HepG2 (cell line): ENCODE results near the gene F8.

Experiments used
- ATF2 ChIP-seq: sonication (generic); formaldehyde crosslinking; IDR thresholded peaks from 2 replicates; pipeline ENCODE4 v1.4.0; 2020; ENCODE audit warnings: missing genetic modification reagents
- ATF4 ChIP-seq, 2 experiments: fragments of 450-650 bp in 1 of 2; sonication (generic) in 1 of 2; formaldehyde crosslinking; IDR thresholded peaks; 2 replicates each; pipeline versions ENCODE4 v1.5.0 to v1.8.0; 2020 to 2022; ENCODE audit warnings: mild to moderate bottlenecking in 1 of 2, missing genetic modification reagents in 1 of 2
- CBFB ChIP-seq: sonication (generic); formaldehyde crosslinking; IDR thresholded peaks from 2 replicates; pipeline ENCODE4 v1.4.0; 2020; ENCODE audit warnings: missing genetic modification reagents
- CTCF ChIP-seq: sonication (generic); formaldehyde crosslinking; IDR thresholded peaks from 2 replicates; pipeline ENCODE4 v1.5.0; 2020; ENCODE audit warnings: mild to moderate bottlenecking, missing genetic modification reagents, moderate library complexity
- ELF1 ChIP-seq: sonication (generic); formaldehyde crosslinking; IDR thresholded peaks from 2 replicates; pipeline ENCODE4 v1.4.0; 2020; ENCODE audit warnings: missing genetic modification reagents
- HNRNPK ChIP-seq: fragments of 200-400 bp; formaldehyde crosslinking; IDR thresholded peaks from 2 replicates; pipeline ENCODE4 v1.6.1; 2018; ENCODE audit warnings: low read length, low read depth, moderate library complexity, mild to moderate bottlenecking; ENCODE audit not compliant: poor library complexity, severe bottlenecking
- JUN ChIP-seq: sonication (generic); formaldehyde crosslinking; IDR thresholded peaks from 2 replicates; pipeline ENCODE4 v1.4.0; 2020; ENCODE audit warnings: mild to moderate bottlenecking, missing genetic modification reagents
- NFE2L2 ChIP-seq: fragments of 150-350 bp; IDR thresholded peaks from 2 replicates; pipeline ENCODE4 v1.6.1; 2014; ENCODE audit warnings: low read length
- POLR2A ChIP-seq, 2 experiments: IDR thresholded peaks; 2 replicates each; pipeline ENCODE4 v1.6.1; 2011; ENCODE audit warnings: low read depth in 2 of 2, low read length in 2 of 2, mild to moderate bottlenecking in 1 of 2, moderate library complexity in 1 of 2; ENCODE audit not compliant: insufficient read depth in 1 of 2
- REST ChIP-seq, 2 experiments: IDR thresholded peaks; 2 replicates each; pipeline ENCODE4 v1.6.1; 2011 to 2012; ENCODE audit warnings: low read length in 2 of 2, borderline replicate concordance in 1 of 2, low read depth in 1 of 2, mild to moderate bottlenecking in 1 of 2, moderate library complexity in 1 of 2
- RFX5 ChIP-seq: IDR thresholded peaks from 2 replicates; pipeline ENCODE4 v1.6.1; 2011; ENCODE audit warnings: low read depth, low read length, improper control_type of control experiment
- SIN3A ChIP-seq: IDR thresholded peaks from 2 replicates; pipeline ENCODE4 v1.6.1; 2011; ENCODE audit warnings: low read depth, mild to moderate bottlenecking, control low read depth, low read length, borderline replicate concordance
- SMARCE1 ChIP-seq: fragments of 450-650 bp; IDR thresholded peaks from 2 replicates; pipeline ENCODE4 v1.6.1; 2017; ENCODE audit warnings: borderline replicate concordance

GRCh38 chrX:154998204-154998880 lies 24.2 kb downstream of the F8 start:
- TF ChIP-seq ELF1 (no peak), ATF2 (CRISPR knock-in tag) (no peak), SIN3A (no peak), CBFB (CRISPR knock-in tag) (no peak), JUN (CRISPR knock-in tag) (no peak), SMARCE1 (no peak), HNRNPK (no peak), ATF4 (CRISPR knock-in tag; IDR thresholded peaks at IDR 0.05) (no peak), NFE2L2 (no peak), POLR2A (IDR thresholded peaks at IDR 0.05; ENCODE audit: insufficient read depth in 1 of 2, low read depth in 2 of 2, low read length in 2 of 2) (no peak), REST (IDR thresholded peaks at IDR 0.05; ENCODE audit: borderline replicate concordance in 1 of 2, low read depth in 1 of 2, low read length in 2 of 2) (no peak), CTCF (CRISPR knock-in tag) (no peak), RFX5 (no peak)
